AG04450 (cell line): ENCODE measurements around the gene SLC22A14. TPM values are rescaled to one million over a fixed set of nuclear protein-coding genes. Genes with fewer than 3 reads are reported as not detected.

Source experiments
- CTCF ChIA-PET: fragments of 300-600, 350-600 bp; formaldehyde crosslinking; extraction: SDS; loops from one replicate; lab custom pipeline; 2022; ENCODE audit warnings: antibody characterized with exemption, inconsistent platforms; lab: Charles Lee
- POLR2A ChIA-PET: fragments of 350-600 bp; formaldehyde crosslinking; extraction: SDS; loops from one replicate; lab custom pipeline; 2021; ENCODE audit warnings: antibody characterized with exemption, inconsistent platforms; lab: Yijun Ruan, JAX
- DNase-seq: peaks from one replicate; pipeline ENCODE4 v3.0.0-alpha.2; 2011; ENCODE audit warnings: low read depth, low spot score
- H3K27ac ChIP-seq: one replicate; pipeline ENCODE4 v1.5.1; 2012; ENCODE audit warnings: low read depth, low read length, control low read depth
- H3K27me3 ChIP-seq: one replicate; pipeline ENCODE4 v1.6.0; 2012; ENCODE audit warnings: low read length; ENCODE audit not compliant: control insufficient read depth, insufficient read depth
- H3K4me3 ChIP-seq: 2 replicates; pipeline ENCODE4 v1.5.1; 2011; ENCODE audit warnings: mild to moderate bottlenecking, low read depth, low read length, control low read depth
- H3K9me3 ChIP-seq: 2 replicates; pipeline ENCODE4 v1.5.1; 2012; ENCODE audit warnings: low read length; ENCODE audit not compliant: control insufficient read depth, insufficient read depth
- polyA plus RNA-seq: library from polyadenylated mRNA; depleted of rRNA; stranded (reverse); fragments of >200 nt; gene quantifications from 2 replicates; pipeline ENCODE4 v1.2.3, GENCODE V29; 2011
- TF ChIP-seq, protein P1 (sequence below): IDR thresholded peaks from 2 replicates; pipeline ENCODE4 v1.5.1; 2011; ENCODE audit warnings: low read depth, low read length, control low read depth, inconsistent platforms

The SLC22A14 gene
- polyA plus RNA-seq, 1 experiment: not detected

DNA sequence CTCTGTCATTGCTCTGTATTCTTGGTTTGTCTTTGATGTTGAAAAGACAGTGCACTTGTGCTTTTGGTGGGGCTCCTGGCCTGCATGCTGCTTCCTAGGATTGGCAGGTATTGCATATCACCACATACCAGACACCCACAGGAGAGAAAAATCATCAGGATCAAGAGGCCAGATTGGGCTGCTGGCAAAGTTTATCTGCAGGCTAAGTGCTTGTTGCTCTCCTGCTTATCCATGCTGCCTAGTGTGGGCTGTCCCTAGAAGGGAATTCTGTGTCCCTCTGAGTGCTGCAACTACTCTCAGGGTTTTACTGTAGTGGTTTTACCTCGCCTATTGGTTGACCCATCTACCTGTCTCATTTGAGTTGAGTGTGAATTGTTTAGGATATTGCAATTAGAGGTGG, 17.3 kb upstream of the SLC22A14 start:
- POLR2A ChIA-PET: no interaction called here
- CTCF ChIA-PET: interaction anchor here (1.6 kb wide), 1 partner anchor 82 kb away, joined by 5 read pairs; the partner anchor contains the start of gene XYLB
- no peak for DNase-seq
- H3K4me3 ChIP-seq: no peak overlapping the region
- H3K9me3 ChIP-seq: no peaks in the 10 kb centered on the region
- H3K27ac ChIP-seq: no peak overlapping the region
- H3K27me3 ChIP-seq: no peaks in the 10 kb centered on the region
- TF ChIP-seq, protein P1, sequence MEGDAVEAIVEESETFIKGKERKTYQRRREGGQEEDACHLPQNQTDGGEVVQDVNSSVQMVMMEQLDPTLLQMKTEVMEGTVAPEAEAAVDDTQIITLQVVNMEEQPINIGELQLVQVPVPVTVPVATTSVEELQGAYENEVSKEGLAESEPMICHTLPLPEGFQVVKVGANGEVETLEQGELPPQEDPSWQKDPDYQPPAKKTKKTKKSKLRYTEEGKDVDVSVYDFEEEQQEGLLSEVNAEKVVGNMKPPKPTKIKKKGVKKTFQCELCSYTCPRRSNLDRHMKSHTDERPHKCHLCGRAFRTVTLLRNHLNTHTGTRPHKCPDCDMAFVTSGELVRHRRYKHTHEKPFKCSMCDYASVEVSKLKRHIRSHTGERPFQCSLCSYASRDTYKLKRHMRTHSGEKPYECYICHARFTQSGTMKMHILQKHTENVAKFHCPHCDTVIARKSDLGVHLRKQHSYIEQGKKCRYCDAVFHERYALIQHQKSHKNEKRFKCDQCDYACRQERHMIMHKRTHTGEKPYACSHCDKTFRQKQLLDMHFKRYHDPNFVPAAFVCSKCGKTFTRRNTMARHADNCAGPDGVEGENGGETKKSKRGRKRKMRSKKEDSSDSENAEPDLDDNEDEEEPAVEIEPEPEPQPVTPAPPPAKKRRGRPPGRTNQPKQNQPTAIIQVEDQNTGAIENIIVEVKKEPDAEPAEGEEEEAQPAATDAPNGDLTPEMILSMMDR: no peak

DNA sequence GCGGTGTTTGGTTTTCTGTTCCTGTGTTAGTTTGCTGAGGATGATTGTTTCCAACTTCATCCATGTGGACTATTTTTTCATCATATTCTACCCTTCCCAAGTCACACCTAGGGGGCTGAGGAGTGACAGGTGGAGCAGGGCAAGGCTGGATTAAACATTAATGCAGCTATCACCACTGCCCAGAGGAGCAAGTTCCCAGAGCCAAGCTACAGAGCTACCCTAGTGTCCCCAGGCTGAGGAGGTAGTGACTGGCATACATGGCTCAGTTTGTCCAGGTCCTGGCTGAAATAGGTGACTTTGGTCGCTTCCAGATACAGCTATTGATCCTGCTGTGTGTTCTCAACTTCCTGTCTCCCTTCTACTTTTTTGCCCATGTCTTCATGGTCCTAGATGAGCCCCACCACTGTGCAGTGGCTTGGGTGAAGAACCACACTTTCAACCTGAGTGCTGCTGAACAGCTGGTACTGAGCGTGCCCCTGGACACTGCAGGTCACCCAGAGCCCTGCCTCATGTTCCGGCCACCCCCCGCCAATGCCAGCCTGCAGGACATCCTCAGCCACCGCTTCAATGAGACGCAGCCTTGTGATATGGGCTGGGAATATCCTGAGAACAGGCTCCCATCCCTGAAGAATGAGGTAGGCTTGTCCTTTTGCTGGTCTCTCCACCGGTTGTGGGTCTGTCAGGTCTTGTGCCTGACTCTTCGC, 16.3 kb upstream of the SLC22A14 start, which contains the start of gene SLC22A13:
Gene SLC22A13 (plus strand): TSS at position 209 of the 704 bp plus-strand sequence. CDS start 49 bp downstream, at position 258.
- POLR2A ChIA-PET: no interaction called here
- Histone ChIP-seq H3K9me3 (no peaks in the 10 kb centered on the region), H3K27ac (no peak within 1 kb of the TSS), H3K4me3 (no peak within 1 kb of the TSS), H3K27me3 (no peaks in the 10 kb centered on the region)
- CTCF ChIA-PET: no interaction called here
- DNase-seq: no peak
- TF ChIP-seq, protein P1: no peak

DNA sequence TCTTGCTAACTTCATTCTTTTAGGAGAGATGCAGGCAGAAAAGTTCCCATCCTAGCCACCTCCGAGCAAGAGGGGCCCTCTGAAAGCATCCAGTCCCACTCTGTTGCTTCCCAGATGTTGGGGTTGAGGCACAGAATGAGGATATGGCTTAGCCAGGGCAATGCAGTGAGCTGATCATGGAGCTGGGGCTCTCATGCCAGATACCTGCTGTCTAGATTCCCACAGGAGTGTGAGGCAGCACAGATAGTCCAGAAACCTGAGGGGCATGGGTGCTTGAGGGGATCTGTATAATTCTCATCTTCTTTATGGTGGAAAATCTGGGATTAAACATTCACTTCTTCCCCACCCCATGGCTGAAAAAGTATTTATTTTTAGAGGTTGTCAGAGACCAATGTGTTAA, 15.3 kb upstream of the SLC22A14 start:
- no peak for DNase-seq
- CTCF ChIA-PET: no interaction called here
- Histone ChIP-seq H3K9me3 (no peaks in the 10 kb centered on the region), H3K27ac (no peak overlapping the region), H3K4me3 (no peak overlapping the region), H3K27me3 (no peaks in the 10 kb centered on the region)
- POLR2A ChIA-PET: no interaction called here
- TF ChIP-seq, protein P1: no peak

DNA sequence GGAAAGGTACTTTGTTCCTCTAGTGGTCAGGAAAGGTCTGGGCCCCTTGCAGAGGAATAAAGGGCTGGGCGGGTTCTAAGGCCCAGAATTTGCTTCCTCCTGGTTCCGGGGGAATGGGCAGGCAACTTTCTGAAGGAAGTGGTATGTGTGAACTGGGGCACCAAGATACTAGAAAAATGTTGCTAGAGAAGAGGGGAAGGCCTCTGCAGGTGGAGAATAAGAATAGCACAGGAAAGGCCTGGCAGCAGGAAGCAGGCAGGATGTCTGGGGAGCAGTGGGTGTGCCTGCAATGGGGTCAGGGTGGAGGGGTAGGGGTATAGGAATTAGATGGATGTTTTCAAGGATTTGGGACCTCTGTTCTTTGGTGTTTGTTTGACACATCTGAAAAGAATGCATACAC, 14.4 kb upstream of the SLC22A14 start:
- no peak overlapping the region for H3K27ac ChIP-seq
- H3K4me3 ChIP-seq: no peak overlapping the region
- ChIA-PET POLR2A (no interaction called here), CTCF (interaction anchor here (0.5 kb wide), 1 partner anchor 1039 kb away, joined by 4 read pairs; no protein-coding TSS in a partner anchor)
- no peaks in the 10 kb centered on the region for H3K27me3 ChIP-seq
- H3K9me3 ChIP-seq: no peaks in the 10 kb centered on the region
- TF ChIP-seq, protein P1: no peak
- DNase-seq: no peak

DNA sequence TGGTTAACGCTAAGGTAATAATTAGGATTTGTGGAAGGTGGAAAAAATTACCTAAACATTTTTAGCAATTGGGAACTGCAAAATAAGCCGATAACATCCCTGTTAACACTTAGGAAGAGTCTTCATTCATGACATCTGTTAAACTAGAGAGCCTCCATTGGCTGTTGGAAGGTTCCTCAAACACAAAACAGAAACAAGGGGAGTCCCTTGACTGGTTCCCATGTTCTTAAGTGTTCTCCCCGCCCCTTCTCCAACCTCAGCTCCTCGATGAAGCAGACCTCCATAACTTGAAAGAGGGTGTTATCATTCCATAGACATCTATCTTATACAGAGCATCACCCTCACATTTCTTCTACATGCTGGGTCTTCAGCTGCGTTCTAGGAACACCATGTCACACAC, 14.0 kb upstream of the SLC22A14 start:
- CTCF ChIA-PET: interaction anchor here (0.5 kb wide), 1 partner anchor 1039 kb away, joined by 4 read pairs; no protein-coding TSS in a partner anchor
- no peak for DNase-seq
- TF ChIP-seq, protein P1: no peak
- H3K4me3 ChIP-seq: no peak overlapping the region
- POLR2A ChIA-PET: no interaction called here
- no peaks in the 10 kb centered on the region for H3K27me3 ChIP-seq
- no peak overlapping the region for H3K27ac ChIP-seq
- H3K9me3 ChIP-seq: no peaks in the 10 kb centered on the region
